UCSD-AML1 (cell line): ENCODE measurements around the gene HTRA3.

Source experiments
- DNase-seq: peaks from one replicate; lab custom pipeline; 2025; ENCODE audit not compliant: unreplicated experiment; lab: John Stamatoyannopoulos, UW

HTRA3 gene

GRCh38 chr4:8352368-8353157 lies 83.0 kb downstream of the HTRA3 start:
- no peak for DNase-seq

GRCh38 chr4:8353158-8353669 lies 83.7 kb downstream of the HTRA3 start:
- no peak for DNase-seq

GRCh38 chr4:8353912-8354453 lies 84.4 kb downstream of the HTRA3 start:
- DNase-seq = no peak

GRCh38 chr4:8355306-8355705 lies 85.8 kb downstream of the HTRA3 start:
- DNase-seq = no peak

- DNase-seq = no peak
These were observed 86.5 kb downstream of the HTRA3 start for GRCh38 chr4:8355864-8356565.
